HG02840 (cell line): ENCODE measurements around the gene EBI3.
"Not testable (repeated sequence)": the region's sequence is repeated elsewhere in the genome, so short reads cannot be mapped to it uniquely, and the experiment has no call there.

Experiments
- ATAC-seq: cut with Tn5 transposase; IDR thresholded peaks from one replicate; pipeline ENCODE4 v1.9.1; 2021; ENCODE audit warnings: mild to moderate bottlenecking, moderate library complexity, moderate number of reproducible peaks; ENCODE audit not compliant: unreplicated experiment, low FRiP score

The EBI3 gene

GRCh38 chr19:4233282-4233853 lies 4.0 kb downstream of the EBI3 start:
- ATAC-seq, result no peak

- no peak for ATAC-seq
Measured at GRCh38 chr19:4234142-4234861, 5.0 kb downstream of the EBI3 start.

- no peak for ATAC-seq
Measured at GRCh38 chr19:4234862-4235201, 5.5 kb downstream of the EBI3 start.

GRCh38 chr19:4237510-4237909 lies 8.2 kb downstream of the EBI3 start:
- ATAC-seq, result not testable (repeated sequence)

GRCh38 chr19:4238831-4239230 lies 9.5 kb downstream of the EBI3 start:
- ATAC-seq, result no peak

GRCh38 chr19:4241824-4242430 lies 12.6 kb downstream of the EBI3 start:
- no peak for ATAC-seq

- ATAC-seq, result not testable (repeated sequence)
Measured at GRCh38 chr19:4245938-4246337, 16.6 kb downstream of the EBI3 start.

- ATAC-seq, result peak; percentile 81
Measured at GRCh38 chr19:4246767-4247593, 17.7 kb downstream of the EBI3 start, which contains the start of gene YJU2. YJU2 (plus strand) TSS chr19:4247080; CDS start chr19:4247147, 67 bp downstream.

GRCh38 chr19:4256563-4256962 lies 27.2 kb downstream of the EBI3 start:
- no peak for ATAC-seq

GRCh38 chr19:4257025-4257424 lies 27.7 kb downstream of the EBI3 start:
- ATAC-seq, result no peak

GRCh38 chr19:4258181-4258580 lies 28.9 kb downstream of the EBI3 start:
- ATAC-seq, result no peak

GRCh38 chr19:4260613-4261191 lies 31.4 kb downstream of the EBI3 start:
- ATAC-seq, result no peak

GRCh38 chr19:4264812-4265211 lies 35.5 kb downstream of the EBI3 start:
- no peak for ATAC-seq

- no peak for ATAC-seq
Measured at GRCh38 chr19:4266253-4267000, 37.1 kb downstream of the EBI3 start.

GRCh38 chr19:4267101-4267900 lies 38.0 kb downstream of the EBI3 start:
- no peak for ATAC-seq

GRCh38 chr19:4267901-4268815 lies 38.8 kb downstream of the EBI3 start:
- ATAC-seq, result no peak

GRCh38 chr19:4268816-4269430 lies 39.6 kb downstream of the EBI3 start:
- no peak for ATAC-seq

GRCh38 chr19:4272894-4273293 lies 43.6 kb downstream of the EBI3 start:
- ATAC-seq, result no peak
